Upper lobe of left lung (tissue), 4 donors: ENCODE data around the gene GLDN.

Source experiments
- EP300 ChIP-seq, 4 donors: sonication (generic); formaldehyde crosslinking; IDR thresholded peaks; one replicate each; pipeline ENCODE4 v1.5.1; 2017; ENCODE audit warnings: antibody characterized with exemption in 4 of 4, control low read depth in 2 of 4
- POLR2A ChIP-seq, 4 donors: fragments of 450-650 bp; IDR thresholded peaks; one replicate each; pipeline ENCODE4 v1.5.1; 2016 to 2017; ENCODE audit warnings: antibody characterized with exemption in 4 of 4, mild to moderate bottlenecking in 2 of 4
- POLR2AphosphoS5 ChIP-seq, 2 donors: sonication (generic); formaldehyde crosslinking; IDR thresholded peaks; one replicate each; pipeline ENCODE4 v1.5.1; 2017; ENCODE audit warnings: antibody characterized with exemption in 2 of 2
- TF ChIP-seq, protein P1 (sequence below), 6 experiments: fragments of 450-650 bp in 4 of 6; fragments of 200-600 bp in 2 of 6; sonication (generic) in 2 of 6; IDR thresholded peaks; one replicate each; pipeline ENCODE4 v1.5.1; 2016 to 2019; ENCODE audit warnings: antibody characterized with exemption in 6 of 6

- TF ChIP-seq POLR2AphosphoS5 (IDR thresholded peaks at IDR 0.05): no peak
- TF ChIP-seq, protein P1, sequence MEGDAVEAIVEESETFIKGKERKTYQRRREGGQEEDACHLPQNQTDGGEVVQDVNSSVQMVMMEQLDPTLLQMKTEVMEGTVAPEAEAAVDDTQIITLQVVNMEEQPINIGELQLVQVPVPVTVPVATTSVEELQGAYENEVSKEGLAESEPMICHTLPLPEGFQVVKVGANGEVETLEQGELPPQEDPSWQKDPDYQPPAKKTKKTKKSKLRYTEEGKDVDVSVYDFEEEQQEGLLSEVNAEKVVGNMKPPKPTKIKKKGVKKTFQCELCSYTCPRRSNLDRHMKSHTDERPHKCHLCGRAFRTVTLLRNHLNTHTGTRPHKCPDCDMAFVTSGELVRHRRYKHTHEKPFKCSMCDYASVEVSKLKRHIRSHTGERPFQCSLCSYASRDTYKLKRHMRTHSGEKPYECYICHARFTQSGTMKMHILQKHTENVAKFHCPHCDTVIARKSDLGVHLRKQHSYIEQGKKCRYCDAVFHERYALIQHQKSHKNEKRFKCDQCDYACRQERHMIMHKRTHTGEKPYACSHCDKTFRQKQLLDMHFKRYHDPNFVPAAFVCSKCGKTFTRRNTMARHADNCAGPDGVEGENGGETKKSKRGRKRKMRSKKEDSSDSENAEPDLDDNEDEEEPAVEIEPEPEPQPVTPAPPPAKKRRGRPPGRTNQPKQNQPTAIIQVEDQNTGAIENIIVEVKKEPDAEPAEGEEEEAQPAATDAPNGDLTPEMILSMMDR (IDR thresholded peaks at IDR 0.05): no peak
- no peak for TF ChIP-seq EP300 (IDR thresholded peaks at IDR 0.05)
- no peak for TF ChIP-seq POLR2A (IDR thresholded peaks at IDR 0.05)
These were observed 24.0 kb downstream of the GLDN start for GRCh38 chr15:51365417-51365816.
